GM18505 (cell line): ENCODE results near the gene STIM2.
A peak's percentile ranks its signal among the peaks of the same experiment; 100 is the strongest.
"Not testable (repeated sequence)": the region's sequence is repeated elsewhere in the genome, so short reads cannot be mapped to it uniquely, and the experiment has no call there.

Experiments used
- ATAC-seq: cut with Tn5 transposase; IDR thresholded peaks from one replicate; pipeline ENCODE4 v1.9.1; 2021; ENCODE audit not compliant: unreplicated experiment
- POLR2A ChIP-seq: IDR thresholded peaks from 4 replicates; pipeline ENCODE4 v1.6.1; 2011; ENCODE audit warnings: borderline replicate concordance; ENCODE audit not compliant: insufficient read depth, insufficient read length; ENCODE audit errors: extremely low read depth

Gene STIM2

DNA sequence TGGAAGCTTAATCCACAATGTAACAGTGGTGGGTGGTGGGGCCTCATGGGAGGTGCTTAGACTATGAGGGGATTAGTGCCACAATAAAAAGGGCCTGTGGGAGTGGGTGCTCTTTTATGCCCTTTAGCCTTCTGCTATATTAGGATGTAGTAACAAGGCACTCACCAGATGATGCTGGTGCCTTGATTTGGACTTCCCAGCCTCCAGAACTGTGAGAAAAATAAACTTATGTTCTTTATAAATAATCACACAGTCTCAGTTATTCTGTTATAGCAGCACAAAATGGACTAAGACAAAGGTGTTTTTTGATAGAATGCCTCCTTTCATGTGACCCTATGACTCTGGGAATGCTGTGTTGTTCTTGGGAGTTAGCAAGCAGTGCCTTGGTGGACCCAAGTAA is 89.8 kb downstream of the STIM2 start:
- ATAC-seq: no peak
- TF ChIP-seq POLR2A: no peak

DNA sequence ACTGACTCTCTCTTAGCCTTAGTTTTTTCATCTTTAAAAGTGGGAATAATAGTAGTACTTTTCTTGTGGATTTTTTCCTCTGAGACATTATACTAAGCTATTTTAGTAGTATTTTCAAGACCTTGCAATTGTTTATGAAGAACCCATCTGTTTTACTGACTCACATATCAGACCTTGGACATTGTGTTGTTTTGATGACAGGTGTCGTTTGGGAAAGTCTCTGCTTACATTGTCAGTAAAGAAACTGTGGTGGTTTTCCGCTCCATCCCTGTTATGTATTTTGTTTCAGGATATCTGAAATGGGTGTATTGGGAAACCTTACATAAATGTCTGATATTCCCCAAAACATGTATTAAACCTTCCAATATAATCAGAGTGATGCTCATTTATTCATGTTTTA is 92.2 kb downstream of the STIM2 start:
- no peak for ATAC-seq
- TF ChIP-seq POLR2A: no peak

DNA sequence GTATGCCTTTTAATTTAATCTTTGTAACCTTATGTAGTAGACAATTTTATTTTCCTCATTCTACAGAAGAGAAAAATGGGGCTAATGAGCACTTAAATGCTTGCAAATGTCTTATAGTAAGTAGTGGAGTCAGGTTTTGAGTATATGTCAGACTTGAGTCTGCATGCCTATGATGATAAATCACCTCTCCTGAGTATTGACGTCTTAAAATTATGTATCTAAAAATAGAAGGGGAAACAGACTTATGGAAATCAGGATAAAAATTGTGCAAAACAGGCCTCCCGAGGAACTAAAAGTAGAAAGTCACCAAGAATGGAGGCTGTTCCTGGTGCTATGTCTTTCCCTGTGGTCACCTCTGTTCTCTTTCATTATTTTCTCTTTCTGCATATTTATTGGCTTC is 92.7 kb downstream of the STIM2 start:
- TF ChIP-seq POLR2A: no peak
- ATAC-seq: no peak

DNA sequence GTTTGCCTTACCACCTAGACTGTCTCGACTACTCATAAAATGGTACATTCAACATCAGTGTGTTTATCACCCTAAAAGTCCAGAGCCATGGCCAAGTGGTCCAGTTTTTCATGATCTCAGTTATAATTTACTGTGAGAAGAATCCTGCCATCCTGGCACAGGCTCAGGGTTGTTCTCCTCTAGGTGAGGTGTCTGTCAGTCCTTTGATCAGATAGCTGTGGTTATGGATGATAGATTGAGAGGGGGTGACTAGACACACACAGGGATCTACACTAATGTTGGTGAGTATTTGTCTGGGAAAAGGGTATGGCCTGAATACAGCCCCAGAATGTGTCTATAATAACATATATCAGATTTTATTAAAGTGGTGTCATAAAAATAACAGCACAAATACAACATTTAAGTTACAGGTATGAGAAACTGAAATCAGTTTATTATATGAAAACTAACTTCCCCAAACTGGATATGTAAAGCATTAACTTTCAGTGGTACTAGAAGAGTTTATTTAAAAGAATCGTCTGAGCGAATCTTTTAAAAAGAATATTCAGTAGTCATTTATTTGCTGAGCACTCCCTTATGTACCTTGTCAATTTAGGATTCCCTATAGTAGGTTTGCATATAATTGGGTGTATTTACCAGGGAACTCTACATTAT is 93.3 kb downstream of the STIM2 start:
- no peak for ATAC-seq
- TF ChIP-seq POLR2A: no peak

DNA sequence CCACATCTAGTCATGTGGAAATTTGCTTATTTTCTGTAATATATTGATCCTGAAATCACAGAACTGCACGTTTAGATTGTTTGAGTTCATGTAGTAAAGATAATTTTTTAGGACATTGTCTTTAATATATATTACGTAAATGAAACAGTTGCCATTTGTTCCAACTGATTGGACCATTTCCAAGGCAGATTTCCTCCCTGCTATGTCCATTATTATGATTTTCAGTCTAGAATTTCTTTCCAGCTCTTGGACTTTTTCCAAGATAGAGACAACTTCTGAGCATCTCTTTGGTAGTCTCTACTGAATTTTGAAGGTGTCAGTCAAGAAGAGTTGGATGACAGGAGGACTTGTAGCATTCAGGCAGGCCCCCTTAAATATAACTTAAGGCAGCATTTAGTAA is 94.6 kb downstream of the STIM2 start:
- no peak for ATAC-seq
- TF ChIP-seq POLR2A: no peak

DNA sequence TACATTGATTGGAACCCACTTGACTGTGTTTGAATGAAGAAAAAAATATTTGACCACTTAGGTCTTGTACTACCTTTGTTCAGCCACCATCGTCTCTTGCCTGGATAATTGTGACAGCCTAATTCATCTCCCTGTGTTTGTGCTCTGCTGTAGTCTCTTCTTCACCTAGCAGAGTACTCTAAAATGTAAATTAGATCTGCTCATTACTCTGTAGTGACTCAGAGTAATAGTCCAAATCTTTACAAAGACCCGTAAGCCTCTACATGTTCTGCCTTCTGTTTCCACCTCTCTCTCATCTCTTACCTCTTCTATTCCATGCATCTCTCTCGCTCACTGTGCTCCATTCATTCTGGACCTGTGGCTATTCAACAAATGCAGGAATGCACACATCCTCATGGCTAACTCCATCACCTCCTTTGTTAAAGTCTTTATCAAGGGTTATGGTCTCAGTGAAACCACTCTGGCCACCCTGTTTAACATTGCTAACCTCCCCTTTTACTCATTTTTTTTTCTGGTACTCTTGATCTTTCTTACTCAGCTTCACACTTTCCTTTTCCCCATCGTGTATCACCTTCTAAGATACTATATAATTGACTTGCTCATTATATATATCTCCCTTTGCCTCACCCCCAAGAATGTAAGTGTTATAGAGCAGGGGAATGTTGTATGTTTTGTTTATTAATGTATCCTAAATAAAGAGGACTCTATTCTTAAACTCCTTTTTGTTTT is 98.4 kb downstream of the STIM2 start:
- no peak for TF ChIP-seq POLR2A
- ATAC-seq: no peak

DNA sequence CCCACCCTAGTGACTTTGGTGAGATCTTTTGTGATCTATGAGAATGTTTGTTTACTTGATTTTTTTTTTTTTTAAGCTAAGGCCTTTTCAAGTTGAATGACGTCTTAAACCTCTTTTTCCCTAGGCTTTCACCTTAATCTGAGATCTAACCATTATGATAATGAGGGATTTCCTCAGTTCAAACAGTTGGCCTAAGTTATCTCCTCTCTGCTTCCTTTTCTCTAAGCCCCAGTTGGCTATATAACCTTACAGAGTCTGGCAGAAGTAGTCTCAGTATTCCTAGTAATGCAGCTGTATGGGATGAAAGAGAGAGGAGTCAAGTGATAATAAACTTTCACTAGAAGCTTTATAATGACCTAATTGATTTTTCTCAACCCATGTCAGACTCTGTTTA is 99.0 kb downstream of the STIM2 start:
- TF ChIP-seq POLR2A: no peak
- no peak for ATAC-seq

DNA sequence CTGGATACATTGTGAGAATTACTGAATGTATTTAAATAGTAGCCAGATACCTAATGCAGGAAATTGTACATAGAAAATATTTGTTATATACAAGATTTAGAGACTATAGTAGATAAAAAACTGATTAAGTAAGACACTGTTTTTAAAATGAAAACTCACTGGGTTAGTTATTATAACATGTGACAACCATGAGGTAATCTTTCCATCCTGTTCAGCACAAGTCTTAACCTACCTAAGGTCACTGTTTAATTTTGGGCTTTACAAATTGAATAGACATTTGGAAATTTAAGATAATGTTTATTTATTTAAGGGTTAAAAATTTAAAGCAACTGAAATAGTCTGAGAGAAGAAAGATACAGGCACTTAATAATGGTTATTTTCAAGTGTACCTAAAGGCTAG is 102.1 kb downstream of the STIM2 start:
- ATAC-seq: no peak
- no peak for TF ChIP-seq POLR2A

DNA sequence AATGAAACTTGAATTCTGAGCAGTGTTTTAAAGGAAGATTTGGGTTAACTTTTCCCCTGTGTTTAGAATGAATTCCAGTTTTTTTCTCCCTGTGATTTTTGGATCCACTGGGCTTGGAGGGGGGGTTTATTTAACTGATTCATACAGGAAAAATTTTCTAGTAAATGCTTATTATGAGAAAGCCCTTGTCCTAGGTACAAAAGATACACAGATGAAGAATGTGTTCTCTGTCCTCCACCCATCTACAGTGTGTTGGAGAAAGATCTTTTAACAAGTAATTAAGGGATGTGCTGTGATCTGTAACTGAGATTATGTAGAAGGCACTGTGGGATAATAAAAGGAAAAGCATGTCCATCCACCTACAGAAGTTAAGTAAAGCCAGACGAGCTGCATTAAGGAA is 103.9 kb downstream of the STIM2 start:
- no peak for ATAC-seq
- no peak for TF ChIP-seq POLR2A

DNA sequence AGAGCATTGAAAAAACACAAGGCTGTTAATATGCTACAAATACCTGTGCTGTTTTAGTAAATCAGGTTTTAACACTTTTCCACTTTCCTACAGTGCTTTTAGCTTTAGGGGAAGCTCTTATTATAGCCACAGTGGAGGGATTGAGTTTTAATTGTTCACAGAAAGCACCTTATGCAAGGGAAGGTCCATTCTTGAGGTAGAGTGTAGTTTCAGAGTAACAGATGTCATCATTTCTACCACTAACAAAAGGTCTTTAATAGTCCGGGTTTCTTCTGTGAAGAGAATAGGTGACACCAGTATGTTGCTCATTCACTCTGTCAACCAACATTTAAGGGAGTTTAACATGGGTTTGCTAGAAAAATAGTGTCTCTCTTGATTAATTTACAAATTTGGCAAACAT is 104.4 kb downstream of the STIM2 start:
- no peak for ATAC-seq
- no peak for TF ChIP-seq POLR2A

DNA sequence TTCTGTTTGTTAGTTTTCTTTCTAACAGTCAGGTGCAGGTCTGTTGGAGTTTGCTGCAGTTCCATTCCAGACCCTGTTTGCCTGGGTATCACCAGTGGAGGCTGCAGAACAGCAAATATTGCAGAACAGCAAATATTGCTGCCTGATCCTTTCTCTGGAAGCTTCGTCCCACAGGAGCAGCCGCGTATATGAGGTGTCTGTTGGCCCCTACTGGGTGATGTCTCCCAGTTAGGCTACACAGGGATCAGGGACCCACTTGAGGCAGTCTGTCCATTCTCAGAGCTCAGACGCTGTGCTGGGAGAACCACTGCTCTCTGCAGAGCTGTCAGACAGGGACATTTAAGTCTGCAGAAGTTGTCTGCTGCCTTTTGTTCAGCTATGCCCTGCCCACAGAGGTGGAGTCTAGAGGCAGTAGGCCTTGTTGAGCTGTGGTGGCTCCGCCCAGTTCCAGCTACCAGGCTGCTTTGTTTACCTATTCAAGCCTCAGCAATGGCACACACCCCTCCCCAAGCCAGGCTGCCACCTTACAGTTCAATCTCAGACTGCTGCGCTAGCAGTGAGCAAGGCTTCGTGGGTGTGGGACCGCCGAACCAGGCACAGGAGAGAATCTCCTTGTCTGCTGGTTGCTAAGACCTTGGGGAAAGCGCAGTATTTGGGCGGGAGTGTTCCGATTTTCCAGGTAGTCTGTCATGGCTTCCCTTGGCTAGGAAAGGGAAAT is 115.0 kb downstream of the STIM2 start:
- not testable (repeated sequence) for ATAC-seq

DNA sequence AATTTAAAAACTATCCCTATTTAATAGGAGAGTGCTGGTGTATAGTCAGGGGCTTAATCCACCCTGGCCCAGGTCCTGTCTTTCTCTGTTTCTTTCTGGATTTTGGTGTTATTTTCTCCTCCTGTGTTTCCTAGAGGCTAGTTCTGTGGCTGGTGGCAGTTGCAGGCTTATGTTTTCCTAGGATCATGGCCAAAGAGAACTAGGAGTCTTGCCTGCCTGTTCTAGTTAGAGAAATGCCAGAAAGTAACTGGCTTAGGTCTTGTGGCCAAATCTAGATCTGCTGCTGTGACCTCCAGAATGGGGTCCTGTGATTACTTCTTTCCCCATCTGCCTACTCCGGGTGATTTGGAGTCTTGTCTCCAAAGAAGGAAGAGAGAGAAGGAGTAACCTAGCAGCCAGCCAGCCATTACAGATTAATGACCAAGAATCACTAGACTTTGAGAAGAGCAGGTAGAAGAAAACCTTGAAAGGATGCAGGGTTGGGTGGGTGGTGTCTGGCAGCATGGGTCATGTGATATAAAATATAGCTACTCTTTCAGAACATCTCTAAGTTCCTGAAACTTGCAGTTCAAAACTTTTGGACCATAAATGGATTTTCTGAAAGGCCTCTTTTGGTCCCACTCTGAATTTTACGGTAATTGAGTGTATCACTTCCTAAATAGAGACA is 117.9 kb downstream of the STIM2 start:
- TF ChIP-seq POLR2A: no peak
- no peak for ATAC-seq

DNA sequence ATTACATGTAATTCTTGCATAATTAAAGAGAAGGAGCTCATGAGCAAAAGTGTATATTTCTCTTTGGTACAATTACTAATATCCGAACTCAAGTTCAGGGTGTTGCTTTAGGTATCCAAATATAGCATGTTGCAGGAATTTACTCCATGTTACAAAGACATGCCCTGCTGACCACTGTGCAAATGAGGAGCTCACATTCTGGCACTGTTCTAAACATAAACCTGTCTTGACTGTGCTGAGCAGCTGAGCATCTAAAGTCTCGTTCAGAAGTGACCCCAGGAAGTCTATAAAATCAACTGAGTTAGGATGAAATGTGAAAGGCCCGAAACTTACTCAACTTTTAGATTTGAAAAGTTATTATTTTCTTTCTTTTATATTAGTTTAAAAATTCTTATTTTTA is 124.3 kb downstream of the STIM2 start:
- no peak for ATAC-seq
- TF ChIP-seq POLR2A: no peak

DNA sequence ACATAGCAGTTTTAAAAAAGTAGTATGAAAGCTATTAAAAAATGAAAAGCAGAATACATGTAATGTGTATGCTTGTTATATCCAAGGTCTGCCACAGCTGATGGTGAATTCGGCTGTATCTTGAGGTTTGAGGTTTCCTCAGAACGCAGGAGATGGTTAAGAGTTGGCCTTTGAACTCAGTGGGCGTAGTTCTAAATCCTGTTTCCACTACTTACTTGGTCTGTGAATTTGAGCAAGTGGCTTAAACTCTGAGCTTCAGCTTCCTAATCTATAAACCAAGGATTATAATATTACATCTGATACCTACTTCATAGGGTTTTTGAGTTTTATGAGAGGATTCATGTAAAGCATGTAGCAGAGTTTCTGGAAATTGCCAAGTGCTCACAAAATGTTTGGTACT is 125.2 kb downstream of the STIM2 start:
- peak; percentile 87 for ATAC-seq
- TF ChIP-seq POLR2A: no peak

DNA sequence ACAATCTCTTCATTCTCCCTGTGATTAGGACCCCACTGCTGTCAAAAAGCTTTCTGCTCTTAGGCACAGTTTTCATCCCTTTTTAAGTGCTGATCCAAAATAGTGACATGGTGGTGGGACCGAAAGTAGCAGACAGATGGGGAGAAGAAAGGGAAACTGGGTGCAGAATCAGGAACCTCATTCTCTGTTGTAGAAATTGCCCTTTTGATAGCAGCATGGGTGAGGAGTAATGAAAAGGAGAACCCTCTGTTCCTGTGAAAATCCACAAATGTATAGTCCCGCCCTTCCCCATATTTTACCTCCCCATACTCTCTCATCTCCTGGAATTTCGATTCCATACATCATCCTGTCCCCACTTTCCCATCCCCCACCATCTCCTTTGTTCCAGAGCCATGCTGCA is 126.5 kb downstream of the STIM2 start:
- TF ChIP-seq POLR2A: no peak
- ATAC-seq: no peak

DNA sequence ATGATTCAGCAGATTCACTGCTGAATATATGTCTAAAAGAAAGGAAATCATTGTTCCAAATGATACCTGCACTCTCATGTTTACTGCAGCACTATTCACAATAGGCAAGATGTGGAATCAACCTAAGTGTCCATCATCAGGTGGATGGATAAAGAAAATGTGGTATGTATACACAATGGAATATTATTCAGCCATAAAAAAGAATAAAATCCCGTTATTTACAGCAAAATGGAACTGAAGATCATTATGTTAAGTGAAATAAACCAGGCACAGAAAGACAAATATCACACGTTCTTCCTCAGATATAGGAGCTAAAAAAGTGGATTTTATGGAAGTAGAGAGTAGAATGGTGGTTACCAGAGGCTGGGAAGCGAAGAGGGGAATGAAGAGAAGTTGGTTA is 130.4 kb downstream of the STIM2 start:
- no peak for ATAC-seq
- TF ChIP-seq POLR2A: no peak
